Epithelial cell of esophagus (primary cell): ENCODE results near the gene SUPT6H.

Experiments used
- DNase-seq: peaks from one replicate; pipeline ENCODE4 v3.0.0; 2010; ENCODE audit warnings: low read depth
- H3K4me3 ChIP-seq: 2 replicates; pipeline ENCODE4 v1.5.1; 2011; ENCODE audit warnings: mild to moderate bottlenecking, low read length, control low read depth
- TF ChIP-seq, protein P1 (sequence below): IDR thresholded peaks from 2 replicates; pipeline ENCODE4 v1.5.1; 2011; ENCODE audit warnings: low read depth, mild to moderate bottlenecking, low read length, control low read depth, inconsistent platforms; ENCODE audit not compliant: insufficient read depth; ENCODE audit errors: missing control alignments

Gene SUPT6H

GRCh38 chr17:28702026-28702751, 40.2 kb downstream of the SUPT6H start:
- H3K4me3 ChIP-seq, result no peak overlapping the region

DNA sequence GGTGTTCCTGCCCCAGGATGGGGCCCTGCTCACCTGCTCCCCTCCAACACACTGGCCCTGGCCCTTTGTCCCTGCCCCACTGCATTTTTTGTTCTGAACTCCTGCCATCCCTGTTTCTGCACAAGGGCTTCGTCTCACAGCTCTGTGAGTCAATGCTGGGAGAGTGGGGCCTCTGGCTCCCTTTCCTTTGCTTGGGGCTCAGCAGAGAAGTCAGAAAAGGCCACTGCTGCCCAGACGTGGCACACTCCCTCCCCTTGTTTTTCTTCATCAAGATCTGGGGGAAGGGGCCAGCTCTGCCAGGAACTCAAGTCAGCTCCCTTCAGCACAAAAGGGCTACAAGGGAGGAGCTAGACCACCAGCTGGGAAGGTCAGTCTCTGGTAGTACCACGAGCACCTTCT, 40.7 kb downstream of the SUPT6H start:
- TF ChIP-seq, protein P1, sequence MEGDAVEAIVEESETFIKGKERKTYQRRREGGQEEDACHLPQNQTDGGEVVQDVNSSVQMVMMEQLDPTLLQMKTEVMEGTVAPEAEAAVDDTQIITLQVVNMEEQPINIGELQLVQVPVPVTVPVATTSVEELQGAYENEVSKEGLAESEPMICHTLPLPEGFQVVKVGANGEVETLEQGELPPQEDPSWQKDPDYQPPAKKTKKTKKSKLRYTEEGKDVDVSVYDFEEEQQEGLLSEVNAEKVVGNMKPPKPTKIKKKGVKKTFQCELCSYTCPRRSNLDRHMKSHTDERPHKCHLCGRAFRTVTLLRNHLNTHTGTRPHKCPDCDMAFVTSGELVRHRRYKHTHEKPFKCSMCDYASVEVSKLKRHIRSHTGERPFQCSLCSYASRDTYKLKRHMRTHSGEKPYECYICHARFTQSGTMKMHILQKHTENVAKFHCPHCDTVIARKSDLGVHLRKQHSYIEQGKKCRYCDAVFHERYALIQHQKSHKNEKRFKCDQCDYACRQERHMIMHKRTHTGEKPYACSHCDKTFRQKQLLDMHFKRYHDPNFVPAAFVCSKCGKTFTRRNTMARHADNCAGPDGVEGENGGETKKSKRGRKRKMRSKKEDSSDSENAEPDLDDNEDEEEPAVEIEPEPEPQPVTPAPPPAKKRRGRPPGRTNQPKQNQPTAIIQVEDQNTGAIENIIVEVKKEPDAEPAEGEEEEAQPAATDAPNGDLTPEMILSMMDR, result no peak
- DNase-seq, result no peak
- no peak overlapping the region for H3K4me3 ChIP-seq

More at GRCh38 chr17:28702026-28702751, 40.2 kb downstream of the SUPT6H start:
- DNase-seq, result no peak
- TF ChIP-seq, protein P1, result no peak

- H3K4me3 ChIP-seq, result no peak overlapping the region
- TF ChIP-seq, protein P1, result no peak
- no peak for DNase-seq
These were observed 41.7 kb downstream of the SUPT6H start for GRCh38 chr17:28703552-28704218.

GRCh38 chr17:28704219-28704858, 42.3 kb downstream of the SUPT6H start:
- no peak overlapping the region for H3K4me3 ChIP-seq
- no peak for DNase-seq
- TF ChIP-seq, protein P1, result no peak

- TF ChIP-seq, protein P1, result no peak
- no peak for DNase-seq
- H3K4me3 ChIP-seq, result no peak overlapping the region
These were observed 43.2 kb downstream of the SUPT6H start for GRCh38 chr17:28705074-28705659.

- H3K4me3 ChIP-seq, result no peak overlapping the region
- DNase-seq, result no peak
- TF ChIP-seq, protein P1, result no peak
These were observed 43.8 kb downstream of the SUPT6H start for GRCh38 chr17:28705728-28706334.
